Ascending aorta (tissue), 2 donors: ENCODE results near the gene DPM3. TPM values are rescaled to one million over a fixed set of nuclear protein-coding genes. Genes with fewer than 3 reads are reported as not detected.

ENCODE experiments used
- DNase-seq, 2 donors: peaks; one replicate each; pipeline ENCODE4 v3.0.0-alpha.2; 2019; ENCODE audit warnings: low spot score in 2 of 2
- H3K27ac ChIP-seq, 2 donors: fragments of 200-600 bp; sonication (generic); one replicate each; pipeline ENCODE4 v1.5.1; 2016 to 2017; ENCODE audit warnings: mild to moderate bottlenecking in 1 of 2
- H3K27me3 ChIP-seq: fragments of 200-600 bp; sonication (generic); one replicate; pipeline ENCODE4 v1.5.1; 2017
- H3K36me3 ChIP-seq, 2 donors: fragments of 200-600 bp; sonication (generic); one replicate each; pipeline ENCODE4 v1.5.1; 2016
- H3K4me1 ChIP-seq, 2 donors: fragments of 200-600 bp; sonication (generic); one replicate each; pipeline ENCODE4 v1.5.1; 2016 to 2017; ENCODE audit warnings: mild to moderate bottlenecking in 1 of 2
- H3K4me3 ChIP-seq, 2 donors: fragments of 200-600 bp; sonication (generic); one replicate each; pipeline ENCODE4 v1.5.1; 2016 to 2017; ENCODE audit warnings: mild to moderate bottlenecking in 1 of 2
- H3K9me3 ChIP-seq, 2 donors: fragments of 200-600 bp; sonication (generic); one replicate each; pipeline ENCODE4 v1.5.1; 2016
- CTCF ChIP-seq, 3 experiments: fragments of 200-600 bp in 2 of 3; fragments of 450-650 bp in 1 of 3; sonication (generic) in 2 of 3; IDR thresholded peaks; one replicate each; pipeline ENCODE4 v1.5.1; 2016 to 2019; ENCODE audit warnings: antibody characterized with exemption in 3 of 3, mild to moderate bottlenecking in 1 of 3, moderate library complexity in 1 of 3
- intact Hi-C: fragments of 100-400 bp; cut with DNase I; formaldehyde crosslinking; loops from one replicate; pipeline ENCODE4 v1.15.1; 2023
- total RNA-seq: library from RNA; depleted of rRNA; stranded (reverse); fragments of >200 nt; gene quantifications from one replicate; pipeline ENCODE4 v1.1.0, GENCODE V29; 2016

DPM3 gene
- total RNA-seq, 1 donor from 2014 or later = 78.2 TPM

- H3K36me3 ChIP-seq = peaks cover 2 to 16% of the 10 kb centered on the region in 2 donors
- H3K27me3 ChIP-seq = no peaks in the 10 kb centered on the region
- intact Hi-C loops = loop anchor here (5.0 kb wide), 1 partner anchor 47 kb away; the partner anchor contains the start of gene EFNA1
- peak in 1 of 2 donors; percentile 72 for DNase-seq
- peaks cover 10 to 15% of the 10 kb centered on the region in 2 donors for H3K4me1 ChIP-seq
- H3K9me3 ChIP-seq = no peaks in the 10 kb centered on the region
- no peak for TF ChIP-seq CTCF (IDR thresholded peaks at IDR 0.05)
- peak overlapping the region in 1 of 2 donors; percentile 93 for H3K27ac ChIP-seq
- H3K4me3 ChIP-seq = peak overlapping the region; percentile 76 to 84
These were observed 34.3 kb upstream of the DPM3 start for GRCh38 chr1:155174324-155175280.

GRCh38 chr1:155173478-155174323 lies 33.4 kb upstream of the DPM3 start, which contains the start of gene TRIM46:
TSS of gene TRIM46 (plus strand) at chr1:155173849. CDS start at chr1:155173967, 118 bp downstream.
- peaks cover 10 to 15% of the 10 kb centered on the region in 2 donors for H3K4me1 ChIP-seq
- H3K27ac ChIP-seq = peak within 1 kb of the TSS; percentile 92 to 93
- intact Hi-C loops = loop anchor here (1.0 to 5.0 kb wide), 3 partner anchors 33 to 54 kb away; partner anchors contain the start of genes DPM3 and EFNA1
- peak within 1 kb of the TSS; percentile 76 to 84 for H3K4me3 ChIP-seq
- peaks cover 7 to 22% of the 10 kb centered on the region in 2 donors for H3K36me3 ChIP-seq
- no peaks in the 10 kb centered on the region for H3K27me3 ChIP-seq
- peak in 1 of 2 donors; percentile 75 for DNase-seq
- H3K9me3 ChIP-seq = no peaks in the 10 kb centered on the region
- TF ChIP-seq CTCF (IDR thresholded peaks at IDR 0.05) = no peak

- DNase-seq = peak; percentile 84 to 98
- peaks cover 10 to 15% of the 10 kb centered on the region in 2 donors for H3K4me1 ChIP-seq
- peak within 1 kb of the TSS; percentile 76 to 84 for H3K4me3 ChIP-seq
- peak; percentile 87 to 95 (median 90) for TF ChIP-seq CTCF (IDR thresholded peaks at IDR 0.05)
- intact Hi-C loops = loop anchor here (1.0 to 5.0 kb wide), 3 partner anchors 33 to 54 kb away; partner anchors contain the start of genes DPM3 and EFNA1
- no peaks in the 10 kb centered on the region for H3K9me3 ChIP-seq
- peaks cover 7 to 24% of the 10 kb centered on the region in 2 donors for H3K36me3 ChIP-seq
- H3K27ac ChIP-seq = peak within 1 kb of the TSS; percentile 92 to 93
- H3K27me3 ChIP-seq = no peaks in the 10 kb centered on the region
These were observed 32.6 kb upstream of the DPM3 start, which contains the start of gene KRTCAP2 for GRCh38 chr1:155172732-155173477. TSS of gene KRTCAP2 (minus strand) at chr1:155173304. CDS start at chr1:155173224, 80 bp downstream.

GRCh38 chr1:155171836-155172731 lies 31.8 kb upstream of the DPM3 start:
- peaks cover 14 to 18% of the 10 kb centered on the region in 2 donors for H3K4me1 ChIP-seq
- no peak for DNase-seq
- intact Hi-C loops = loop anchor here (5.0 kb wide), 1 partner anchor 45 kb away; the partner anchor contains the start of gene EFNA1

More at GRCh38 chr1:155171836-155172731, 31.8 kb upstream of the DPM3 start:
- Histone ChIP-seq H3K9me3 (no peaks in the 10 kb centered on the region), H3K4me3 (peak overlapping the region; percentile 76 to 84), H3K36me3 (peaks cover 7 to 24% of the 10 kb centered on the region in 2 donors), H3K27ac (peak overlapping the region; percentile 92 to 93), H3K27me3 (no peaks in the 10 kb centered on the region)
- TF ChIP-seq CTCF (IDR thresholded peaks at IDR 0.05) = no peak
